Spinal cord (tissue), 10 donors: ENCODE measurements around the gene PYROXD2. TPM values are rescaled to one million over a fixed set of nuclear protein-coding genes. Genes with fewer than 3 reads are reported as not detected.

Source experiments
- DNase-seq, 6 donors: peaks; one replicate each; pipeline versions ENCODE4 v3.0.0 to v3.0.0-alpha.2; 2013 to 2015; ENCODE audit warnings: low spot score in 6 of 6, low read depth in 4 of 6
- H3K27ac ChIP-seq: one replicate; pipeline ENCODE4 v1.5.1; 2013; ENCODE audit warnings: low read depth, low read length, control low read depth
- H3K27me3 ChIP-seq: one replicate; pipeline ENCODE4 v1.6.1; 2013; ENCODE audit warnings: low read length; ENCODE audit not compliant: control insufficient read depth, insufficient read depth
- H3K36me3 ChIP-seq: one replicate; pipeline ENCODE4 v1.6.1; 2013; ENCODE audit warnings: low read length; ENCODE audit not compliant: control insufficient read depth, insufficient read depth
- H3K4me1 ChIP-seq: one replicate; pipeline ENCODE4 v1.6.1; 2013; ENCODE audit warnings: low read length; ENCODE audit not compliant: control insufficient read depth, insufficient read depth
- H3K4me3 ChIP-seq: one replicate; pipeline ENCODE4 v1.5.1; 2013; ENCODE audit warnings: low read depth, low read length, control low read depth
- H3K9me3 ChIP-seq: one replicate; pipeline ENCODE4 v1.6.1; 2013; ENCODE audit warnings: low read length; ENCODE audit not compliant: control insufficient read depth, insufficient read depth
- WGBS: methylation state at CpG from one replicate; pipeline ENCODE4 v1.1.5; 2013; ENCODE audit warnings: missing lambda C conversion rate; ENCODE audit not compliant: insufficient coverage; 5-methylcytosine and 5-hydroxymethylcytosine counted together
- polyA plus RNA-seq, 2 donors: library from polyadenylated mRNA; unstranded; fragments of 120-200 nt; gene quantifications; one replicate each; pipeline ENCODE4 v1.2.1, GENCODE V29; 2013; ENCODE audit not compliant: insufficient read length in 2 of 2
- total RNA-seq, 2 donors: library from RNA; depleted of rRNA in 1 of 2; stranded (reverse); fragments of 120-200 nt in 1 of 2; fragments of >200 nt in 1 of 2; gene quantifications; one replicate each; pipeline versions ENCODE4 v1.2.3 to v1.2.4, GENCODE V29; 2013 to 2014
- donor health status: healthy.

PYROXD2 gene
- total and polyA plus RNA-seq, 4 donors = 3.7 to 18.7 (median 15.8) TPM

- H3K4me1 ChIP-seq = no peaks in the 10 kb centered on the region
- H3K9me3 ChIP-seq = no peaks in the 10 kb centered on the region
- no peak overlapping the region for H3K27ac ChIP-seq
- H3K27me3 ChIP-seq = no peaks in the 10 kb centered on the region
- 78% methylated on average over 17 of the region's 21 CpGs for WGBS
- no peak overlapping the region for H3K4me3 ChIP-seq
- peaks cover 61% of the 10 kb centered on the region for H3K36me3 ChIP-seq
- no peak for DNase-seq
Measured at GRCh38 chr10:98425511-98426352, 10.8 kb upstream of the PYROXD2 start.

GRCh38 chr10:98424295-98425254, 9.6 kb upstream of the PYROXD2 start:
- H3K4me3 ChIP-seq = no peak overlapping the region
- no peaks in the 10 kb centered on the region for H3K9me3 ChIP-seq
- no peak overlapping the region for H3K27ac ChIP-seq
- H3K4me1 ChIP-seq = no peaks in the 10 kb centered on the region
- DNase-seq = no peak
- peaks cover 61% of the 10 kb centered on the region for H3K36me3 ChIP-seq
- H3K27me3 ChIP-seq = no peaks in the 10 kb centered on the region
- WGBS = 93% methylated on average over 23 of the region's 23 CpGs

- peaks cover 66% of the 10 kb centered on the region for H3K36me3 ChIP-seq
- DNase-seq = no peak
Measured at GRCh38 chr10:98423691-98424120, 8.7 kb upstream of the PYROXD2 start.

GRCh38 chr10:98422182-98422581, 7.2 kb upstream of the PYROXD2 start:
- Histone ChIP-seq H3K4me1 (no peaks in the 10 kb centered on the region), H3K36me3 (peaks cover 77% of the 10 kb centered on the region), H3K27ac (no peak overlapping the region), H3K9me3 (no peaks in the 10 kb centered on the region), H3K4me3 (no peak overlapping the region), H3K27me3 (no peaks in the 10 kb centered on the region)
- no peak for DNase-seq
- 92% methylated on average over 10 of the region's 10 CpGs for WGBS

More at GRCh38 chr10:98423691-98424120, 8.7 kb upstream of the PYROXD2 start:
- Histone ChIP-seq H3K9me3 (no peaks in the 10 kb centered on the region), H3K4me1 (no peaks in the 10 kb centered on the region), H3K27ac (no peak overlapping the region), H3K4me3 (no peak overlapping the region), H3K27me3 (no peaks in the 10 kb centered on the region)
- WGBS = 62% methylated on average over 9 of the region's 9 CpGs

- no peaks in the 10 kb centered on the region for H3K27me3 ChIP-seq
- H3K36me3 ChIP-seq = peaks cover 74% of the 10 kb centered on the region
- no peak for DNase-seq
- no peak overlapping the region for H3K27ac ChIP-seq
- no peaks in the 10 kb centered on the region for H3K4me1 ChIP-seq
- H3K9me3 ChIP-seq = no peaks in the 10 kb centered on the region
- WGBS = 77% methylated on average over 6 of the region's 9 CpGs
- H3K4me3 ChIP-seq = no peak overlapping the region
Measured at GRCh38 chr10:98420786-98421185, 5.8 kb upstream of the PYROXD2 start.

GRCh38 chr10:98419469-98420261, 4.7 kb upstream of the PYROXD2 start:
- Histone ChIP-seq H3K9me3 (no peaks in the 10 kb centered on the region), H3K27ac (no peak overlapping the region), H3K4me1 (peaks cover 10% of the 10 kb centered on the region), H3K4me3 (no peak overlapping the region), H3K27me3 (no peaks in the 10 kb centered on the region), H3K36me3 (peaks cover 65% of the 10 kb centered on the region)
- no peak for DNase-seq
- WGBS = 88% methylated on average over 15 of the region's 17 CpGs

- no peaks in the 10 kb centered on the region for H3K27me3 ChIP-seq
- no peak overlapping the region for H3K27ac ChIP-seq
- H3K4me3 ChIP-seq = no peak overlapping the region
- H3K9me3 ChIP-seq = no peaks in the 10 kb centered on the region
- no peak for DNase-seq
- WGBS = 93% methylated on average over 18 of the region's 18 CpGs
- peaks cover 59% of the 10 kb centered on the region for H3K36me3 ChIP-seq
- H3K4me1 ChIP-seq = peaks cover 17% of the 10 kb centered on the region
Measured at GRCh38 chr10:98418665-98419468, 3.9 kb upstream of the PYROXD2 start.

GRCh38 chr10:98417973-98418664, 3.1 kb upstream of the PYROXD2 start:
- Histone ChIP-seq H3K4me3 (no peak overlapping the region), H3K4me1 (peaks cover 17% of the 10 kb centered on the region), H3K27ac (no peak overlapping the region), H3K36me3 (peaks cover 52% of the 10 kb centered on the region), H3K9me3 (no peaks in the 10 kb centered on the region), H3K27me3 (no peaks in the 10 kb centered on the region)
- no peak for DNase-seq
- WGBS = 98% methylated on average over 19 of the region's 21 CpGs
